GM06990 (cell line): Measurements from ENCODE around the gene C1QTNF1.

Experiments used
- DNase-seq: peaks from one replicate; pipeline ENCODE4 v3.0.0-alpha.2; 2011; ENCODE audit not compliant: insufficient read length; ENCODE audit errors: extremely low read depth
- H3K27me3 ChIP-seq: replicated peaks from 2 replicates; pipeline ENCODE4 v1.6.0; 2011; ENCODE audit warnings: low read length; ENCODE audit not compliant: control insufficient read depth, insufficient read depth
- H3K36me3 ChIP-seq: 2 replicates; pipeline ENCODE4 v1.5.1; 2011; ENCODE audit warnings: low read length; ENCODE audit not compliant: control insufficient read depth, insufficient read depth
- H3K4me3 ChIP-seq: replicated peaks from 2 replicates; pipeline ENCODE4 v1.5.1; 2011; ENCODE audit warnings: low read depth, mild to moderate bottlenecking, control low read depth, low read length
- CTCF ChIP-seq: IDR thresholded peaks from 2 replicates; pipeline ENCODE4 v1.5.1; 2011; ENCODE audit warnings: low read length, control low read depth, mild to moderate bottlenecking, inconsistent platforms; ENCODE audit not compliant: insufficient read depth, poor library complexity, severe bottlenecking

The C1QTNF1 gene

GRCh38 chr17:79086609-79087427, 62.8 kb downstream of the C1QTNF1 start:
- H3K4me3 ChIP-seq: no peak overlapping the region
- H3K36me3 ChIP-seq: peaks cover 10% of the 10 kb centered on the region
- H3K27me3 ChIP-seq: no peaks in the 10 kb centered on the region
- no peak for DNase-seq
- no peak for TF ChIP-seq CTCF

DNA sequence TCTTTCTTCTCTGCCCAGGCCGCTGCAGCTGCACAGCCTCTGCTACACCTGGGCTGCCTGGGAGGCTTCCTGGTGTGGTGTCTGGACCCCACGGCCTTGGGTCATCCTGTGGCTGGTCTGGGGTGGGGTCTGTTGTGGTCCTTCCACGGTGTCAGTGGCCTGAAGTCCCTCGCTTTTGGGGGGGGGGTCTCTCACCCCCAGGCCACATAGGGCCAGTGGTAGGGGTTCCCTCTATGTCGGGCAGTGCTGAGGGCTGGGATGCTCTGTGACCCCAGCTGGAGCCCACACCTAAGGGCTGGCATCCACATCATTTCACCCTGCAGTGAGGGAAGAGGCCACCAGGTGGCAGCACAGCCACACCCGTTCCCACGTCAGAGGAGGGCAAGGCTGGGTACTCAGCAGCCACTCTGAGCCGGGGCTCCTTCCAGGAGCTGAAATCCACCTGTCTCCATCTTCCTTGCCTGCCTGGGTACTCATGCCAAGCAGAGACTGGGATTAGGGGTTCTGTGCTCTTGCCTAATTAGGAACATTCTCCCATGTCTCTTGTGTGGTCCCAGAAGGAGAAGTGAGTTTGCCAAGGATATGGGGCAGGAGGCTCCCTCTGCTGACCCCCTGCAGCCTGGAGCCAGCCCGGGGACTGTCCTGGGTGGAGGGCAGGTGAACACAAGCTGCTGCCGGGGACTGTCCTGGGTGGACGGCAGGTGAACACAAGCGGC, 63.6 kb downstream of the C1QTNF1 start:
- peaks cover 10% of the 10 kb centered on the region for H3K36me3 ChIP-seq
- DNase-seq: peak; percentile 43
- peak; percentile 89 for TF ChIP-seq CTCF
- no peaks in the 10 kb centered on the region for H3K27me3 ChIP-seq
- H3K4me3 ChIP-seq: no peak overlapping the region

- Histone ChIP-seq H3K4me3 (no peak overlapping the region), H3K27me3 (no peaks in the 10 kb centered on the region), H3K36me3 (peaks cover 4% of the 10 kb centered on the region)
- TF ChIP-seq CTCF: no peak
- no peak for DNase-seq
Measured at GRCh38 chr17:79088247-79088996, 64.5 kb downstream of the C1QTNF1 start.

DNA sequence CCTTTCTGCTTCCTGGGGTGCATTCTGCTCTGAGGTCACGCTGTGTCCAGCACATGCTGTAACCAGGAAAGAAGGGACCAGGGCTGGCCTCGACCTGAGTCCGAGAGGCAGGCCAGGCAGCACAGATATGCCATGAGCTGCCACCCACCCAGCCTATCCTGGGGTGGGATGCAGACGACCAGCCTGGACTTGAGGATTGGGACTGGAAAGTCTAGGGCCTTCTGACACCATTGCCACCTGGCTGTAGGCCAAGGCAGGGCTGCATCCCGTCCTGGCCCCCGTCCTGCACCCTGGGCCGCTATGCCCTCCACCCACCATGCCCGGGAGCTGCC, 65.0 kb downstream of the C1QTNF1 start:
- no peak for TF ChIP-seq CTCF
- no peaks in the 10 kb centered on the region for H3K27me3 ChIP-seq
- DNase-seq: no peak
- no peak overlapping the region for H3K4me3 ChIP-seq
- peaks cover 4% of the 10 kb centered on the region for H3K36me3 ChIP-seq

DNA sequence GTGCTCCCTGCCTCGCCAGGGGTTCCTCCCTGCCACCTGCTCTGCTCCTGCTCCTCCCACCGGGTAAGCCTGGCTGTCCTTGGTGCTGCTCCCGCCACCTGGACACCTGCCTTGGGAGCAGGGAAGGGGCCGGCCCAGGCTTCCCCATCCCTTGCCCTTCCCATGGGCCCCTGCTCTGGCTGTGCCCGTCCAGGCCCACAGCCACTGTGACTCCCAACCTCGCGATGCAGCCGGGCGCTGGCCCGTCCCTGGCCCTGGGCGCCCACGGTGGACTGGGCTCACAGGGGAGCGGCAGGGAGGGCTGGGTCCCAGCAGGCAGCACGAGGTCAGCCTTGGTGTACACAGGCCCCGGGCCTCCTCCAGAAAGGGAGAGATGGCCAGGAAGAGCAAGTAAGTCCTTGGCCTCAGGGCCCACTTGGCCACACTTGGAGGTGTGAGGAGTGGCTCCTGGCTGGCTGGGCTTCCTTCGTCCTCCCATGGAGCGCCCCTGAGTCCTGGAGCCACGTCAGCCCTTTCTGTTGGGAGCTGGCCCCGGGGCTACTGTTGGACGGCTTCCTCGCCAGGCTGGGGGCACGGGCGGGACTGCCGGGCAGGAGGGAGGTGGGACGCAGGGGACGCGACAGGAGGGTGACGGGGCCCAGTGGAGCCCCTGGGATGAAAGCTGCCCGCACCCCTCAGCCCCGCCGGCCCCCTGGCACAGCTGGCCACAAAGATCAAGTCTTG, 65.9 kb downstream of the C1QTNF1 start:
- peaks cover 2% of the 10 kb centered on the region for H3K36me3 ChIP-seq
- no peak overlapping the region for H3K4me3 ChIP-seq
- no peaks in the 10 kb centered on the region; the same call in 1 of the 2 replicates for H3K27me3 ChIP-seq
- no peak for TF ChIP-seq CTCF
- DNase-seq: no peak
